Tibial nerve (tissue), 4 donors: ENCODE measurements around the gene POU2F2. TPM values are rescaled to one million over a fixed set of nuclear protein-coding genes. Genes with fewer than 3 reads are reported as not detected.
A peak's percentile ranks its signal among the peaks of the same experiment; 100 is the strongest.

Experiments
- DNase-seq, 2 donors: peaks; one replicate each; pipeline ENCODE4 v3.0.0-alpha.2; 2019; ENCODE audit warnings: low spot score in 2 of 2
- H3K27ac ChIP-seq, 4 donors: fragments of 200-600 bp; sonication (generic) in 3 of 4; one replicate each; pipeline ENCODE4 v1.5.1; 2017 to 2019; ENCODE audit warnings: mild to moderate bottlenecking in 1 of 4
- H3K27me3 ChIP-seq, 2 donors: fragments of 200-600 bp; sonication (generic) in 1 of 2; one replicate each; pipeline versions ENCODE4 v1.5.1 to v1.6.0; 2017 to 2019
- H3K36me3 ChIP-seq, 3 donors: fragments of 200-600 bp; sonication (generic); one replicate each; pipeline ENCODE4 v1.5.1; 2018 to 2019
- H3K4me1 ChIP-seq, 4 donors: fragments of 200-600 bp; sonication (generic) in 3 of 4; one replicate each; pipeline ENCODE4 v1.5.1; 2017 to 2019
- H3K4me3 ChIP-seq, 4 donors: fragments of 200-600 bp; sonication (generic) in 3 of 4; one replicate each; pipeline ENCODE4 v1.5.1; 2017 to 2019; ENCODE audit warnings: mild to moderate bottlenecking in 1 of 4, moderate library complexity in 1 of 4
- H3K9me3 ChIP-seq, 4 donors: fragments of 200-600 bp; sonication (generic) in 3 of 4; one replicate each; pipeline ENCODE4 v1.5.1; 2017 to 2019
- CTCF ChIP-seq, 5 experiments: fragments of 200-600 bp in 3 of 5; fragments of 450-650 bp in 2 of 5; sonication (generic) in 3 of 5; IDR thresholded peaks; one replicate each; pipeline ENCODE4 v1.5.1; 2016 to 2019; ENCODE audit warnings: antibody characterized with exemption in 5 of 5, mild to moderate bottlenecking in 3 of 5, moderate library complexity in 2 of 5
- EP300 ChIP-seq, 2 donors: sonication (generic); formaldehyde crosslinking; IDR thresholded peaks; one replicate each; pipeline ENCODE4 v1.6.1; 2017; ENCODE audit warnings: antibody characterized with exemption in 2 of 2, mild to moderate bottlenecking in 1 of 2
- POLR2A ChIP-seq, 2 donors: fragments of 450-650 bp; IDR thresholded peaks; one replicate each; pipeline ENCODE4 v1.6.1; 2017; ENCODE audit warnings: antibody characterized with exemption in 2 of 2, mild to moderate bottlenecking in 2 of 2, moderate library complexity in 2 of 2
- WGBS, 2 donors: methylation state at CpG; one replicate each; pipeline ENCODE4 v1.1.5; 2018; 5-methylcytosine and 5-hydroxymethylcytosine counted together
- total RNA-seq, 4 donors: library from RNA; depleted of rRNA; stranded (reverse); fragments of >200 nt; gene quantifications; one replicate each; pipeline ENCODE4 v1.1.0, GENCODE V29; 2016

Gene POU2F2
- total RNA-seq, 4 donors from 2014 or later, result 0.21 to 6.0 (median 0.51) TPM

GRCh38 chr19:42126574-42126973, 5.7 kb downstream of the POU2F2 start:
- Histone ChIP-seq H3K4me3 (no peak overlapping the region), H3K4me1 (peaks cover 0 to 21% (median 5%) of the 10 kb centered on the region in 4 donors), H3K27ac (no peak overlapping the region), H3K36me3 (no peaks in the 10 kb centered on the region), H3K9me3 (no peaks in the 10 kb centered on the region), H3K27me3 (peaks cover 0 to 31% of the 10 kb centered on the region in 2 donors)
- TF ChIP-seq POLR2A (IDR thresholded peaks at IDR 0.05) (no peak), EP300 (IDR thresholded peaks at IDR 0.05) (no peak), CTCF (IDR thresholded peaks at IDR 0.05) (no peak)
- 75 to 80% methylated on average over 5 of the region's 5 CpGs for WGBS, 2 donors
- no peak for DNase-seq

DNA sequence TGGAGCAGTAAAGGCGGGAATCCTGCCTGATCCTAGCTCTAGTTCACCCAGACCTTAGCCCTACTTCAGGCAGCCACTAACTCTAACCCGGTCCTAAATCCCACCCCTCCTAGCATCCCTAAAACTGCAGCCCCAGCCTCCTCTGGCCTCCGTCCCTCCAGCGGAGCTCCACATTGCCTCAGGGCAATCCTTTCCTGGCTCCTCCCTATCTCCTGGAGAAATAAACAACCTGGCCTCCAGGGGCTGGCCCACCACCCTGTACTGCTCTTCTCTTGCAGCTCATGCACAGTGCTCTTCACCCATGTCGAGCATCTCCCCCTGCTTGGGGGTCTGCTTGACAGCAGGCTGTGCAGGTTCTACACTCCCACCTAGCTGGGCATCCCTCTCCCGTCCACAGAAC, 6.7 kb downstream of the POU2F2 start:
- peaks cover 0 to 26% (median 8%) of the 10 kb centered on the region in 4 donors for H3K4me1 ChIP-seq
- H3K4me3 ChIP-seq, result no peak overlapping the region
- H3K9me3 ChIP-seq, result no peaks in the 10 kb centered on the region
- no peak for TF ChIP-seq EP300 (IDR thresholded peaks at IDR 0.05)
- no peak for TF ChIP-seq POLR2A (IDR thresholded peaks at IDR 0.05)
- TF ChIP-seq CTCF (IDR thresholded peaks at IDR 0.05), result no peak
- DNase-seq, result no peak
- H3K27me3 ChIP-seq, result peaks cover 0 to 22% of the 10 kb centered on the region in 2 donors
- 42 to 49% methylated on average over 6 of the region's 6 CpGs for WGBS, 2 donors
- H3K27ac ChIP-seq, result no peak overlapping the region
- H3K36me3 ChIP-seq, result no peaks in the 10 kb centered on the region

DNA sequence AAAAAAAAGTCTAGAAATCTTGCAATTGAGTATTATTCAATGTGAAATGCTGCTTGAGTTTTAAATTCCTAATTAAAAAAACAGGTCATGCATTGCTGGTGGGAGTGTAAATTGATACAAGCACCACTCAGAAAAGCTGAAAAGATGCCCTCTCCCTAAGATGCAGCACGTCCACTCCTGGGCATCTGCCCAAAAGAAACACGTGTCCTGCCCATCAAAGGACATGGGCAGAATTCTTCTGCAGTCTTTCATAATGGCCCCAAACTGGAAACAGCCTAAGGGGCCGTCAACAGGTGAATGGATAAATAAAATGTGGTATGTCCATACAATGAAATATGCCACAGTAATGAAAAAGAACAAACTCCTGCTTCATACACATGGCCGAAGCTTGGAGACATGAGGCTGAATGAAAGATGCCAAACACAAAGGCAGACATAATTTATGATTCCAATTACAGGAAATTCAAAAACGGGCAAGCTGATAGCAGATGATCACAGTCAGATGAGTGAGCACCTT, 7.8 kb downstream of the POU2F2 start:
- 76 to 77% methylated on average over 5 of the region's 5 CpGs for WGBS, 2 donors
- Histone ChIP-seq H3K4me3 (no peak overlapping the region), H3K27ac (no peak overlapping the region), H3K36me3 (no peaks in the 10 kb centered on the region), H3K9me3 (no peaks in the 10 kb centered on the region), H3K27me3 (peaks cover 0 to 13% of the 10 kb centered on the region in 2 donors), H3K4me1 (peaks cover 0 to 26% (median 5%) of the 10 kb centered on the region in 4 donors)
- no peak for DNase-seq
- no peak for TF ChIP-seq CTCF (IDR thresholded peaks at IDR 0.05)
- no peak for TF ChIP-seq POLR2A (IDR thresholded peaks at IDR 0.05)
- TF ChIP-seq EP300 (IDR thresholded peaks at IDR 0.05), result no peak

DNA sequence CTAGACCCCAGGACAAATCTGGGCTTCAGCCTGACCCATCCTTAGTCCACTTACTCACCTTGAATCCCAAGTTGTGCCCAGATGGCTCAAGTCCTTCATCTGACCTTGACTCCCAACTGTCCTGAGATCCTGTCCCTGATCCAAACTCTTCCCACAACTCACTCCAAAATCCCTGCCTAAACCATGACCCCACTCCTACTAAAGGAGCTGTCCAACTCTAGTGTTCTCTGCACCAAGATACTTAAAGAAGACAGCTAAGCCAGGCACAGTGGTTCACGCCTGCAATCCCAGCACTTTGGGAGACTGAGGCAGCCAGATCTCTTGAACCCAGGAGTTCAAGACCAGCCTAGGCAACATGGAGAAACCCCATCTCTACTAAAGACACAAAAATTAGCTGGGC, 8.5 kb downstream of the POU2F2 start:
- peak overlapping the region in 1 of 4 donors; percentile 74 for H3K27ac ChIP-seq
- H3K9me3 ChIP-seq, result no peaks in the 10 kb centered on the region
- WGBS, 2 donors, result 96 to 100% methylated on average over 1 of the region's 1 CpG
- no peak for DNase-seq
- no peak overlapping the region for H3K4me3 ChIP-seq
- H3K4me1 ChIP-seq, result peaks cover 0 to 26% (median 5%) of the 10 kb centered on the region in 4 donors
- no peaks in the 10 kb centered on the region for H3K36me3 ChIP-seq
- peaks cover 0 to 13% of the 10 kb centered on the region in 2 donors for H3K27me3 ChIP-seq
- TF ChIP-seq EP300 (IDR thresholded peaks at IDR 0.05) (no peak), POLR2A (IDR thresholded peaks at IDR 0.05) (no peak), CTCF (IDR thresholded peaks at IDR 0.05) (no peak)

GRCh38 chr19:42122691-42123607, 9.3 kb downstream of the POU2F2 start:
- no peak for TF ChIP-seq EP300 (IDR thresholded peaks at IDR 0.05)
- TF ChIP-seq POLR2A (IDR thresholded peaks at IDR 0.05), result no peak
- no peak for TF ChIP-seq CTCF (IDR thresholded peaks at IDR 0.05)
- peaks cover 0 to 13% of the 10 kb centered on the region in 2 donors for H3K27me3 ChIP-seq
- 74 to 76% methylated on average over 17 of the region's 17 CpGs for WGBS, 2 donors
- no peak overlapping the region for H3K4me3 ChIP-seq
- H3K27ac ChIP-seq, result peak overlapping the region in 1 of 4 donors; percentile 74
- H3K36me3 ChIP-seq, result no peaks in the 10 kb centered on the region
- DNase-seq, result no peak
- peaks cover 0 to 26% (median 5%) of the 10 kb centered on the region in 4 donors for H3K4me1 ChIP-seq
- no peaks in the 10 kb centered on the region for H3K9me3 ChIP-seq
